NCI-H146 treated with DMSO at 0.1 percent for 48 hours (cell line): Measurements from ENCODE around the gene CNR2.
"Not testable (repeated sequence)": the region's sequence is repeated elsewhere in the genome, so short reads cannot be mapped to it uniquely, and the experiment has no call there.

Experiments used
- DNase-seq: peaks from one replicate; lab custom pipeline; 2025; ENCODE audit not compliant: unreplicated experiment; lab: John Stamatoyannopoulos, UW

The CNR2 gene

GRCh38 chr1:23916209-23917131, 3.3 kb upstream of the CNR2 start:
- peak; percentile 38 for DNase-seq

DNA sequence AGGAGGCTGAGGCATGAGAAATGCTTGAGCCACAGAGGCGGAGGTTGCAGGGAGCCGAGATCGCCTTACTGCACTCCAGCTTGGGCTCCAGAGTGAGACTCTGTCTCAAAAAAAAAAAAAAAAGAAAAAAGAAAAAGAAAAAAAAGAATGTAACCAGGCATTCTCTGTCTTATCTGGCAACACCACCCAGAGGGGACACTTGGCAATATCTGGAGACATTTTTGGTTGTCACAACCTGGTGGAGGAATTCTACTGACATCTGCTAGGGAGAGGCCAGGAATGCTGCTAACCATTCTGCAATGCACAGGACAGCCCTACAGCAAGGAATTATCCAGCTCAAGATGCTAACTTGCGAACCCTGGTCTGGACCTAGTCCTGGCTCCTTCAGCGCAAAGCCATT, 2.3 kb upstream of the CNR2 start:
- no peak for DNase-seq

DNA sequence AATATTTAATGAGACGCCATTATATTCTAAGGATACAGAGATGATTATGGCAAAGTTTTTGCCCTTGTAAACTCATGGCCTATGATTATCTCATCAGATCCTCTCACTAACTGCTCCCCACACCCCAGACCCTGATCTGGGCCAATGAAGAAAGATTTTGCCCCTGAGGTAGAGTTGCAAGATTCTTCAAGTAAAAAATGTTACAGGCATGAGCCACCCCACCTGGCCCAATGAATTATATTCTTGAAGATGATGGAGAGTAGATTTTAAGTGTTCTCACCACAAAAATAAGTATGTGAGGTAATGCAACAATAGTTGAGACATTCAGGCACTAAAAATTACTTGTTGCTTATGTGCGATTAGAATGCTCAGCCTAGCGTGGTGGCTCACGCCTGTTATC, 1.8 kb upstream of the CNR2 start:
- no peak for DNase-seq

GRCh38 chr1:23911921-23912320, 1.2 kb downstream of the CNR2 start:
- no peak for DNase-seq

GRCh38 chr1:23910553-23911246, 2.5 kb downstream of the CNR2 start:
- DNase-seq: no peak

DNA sequence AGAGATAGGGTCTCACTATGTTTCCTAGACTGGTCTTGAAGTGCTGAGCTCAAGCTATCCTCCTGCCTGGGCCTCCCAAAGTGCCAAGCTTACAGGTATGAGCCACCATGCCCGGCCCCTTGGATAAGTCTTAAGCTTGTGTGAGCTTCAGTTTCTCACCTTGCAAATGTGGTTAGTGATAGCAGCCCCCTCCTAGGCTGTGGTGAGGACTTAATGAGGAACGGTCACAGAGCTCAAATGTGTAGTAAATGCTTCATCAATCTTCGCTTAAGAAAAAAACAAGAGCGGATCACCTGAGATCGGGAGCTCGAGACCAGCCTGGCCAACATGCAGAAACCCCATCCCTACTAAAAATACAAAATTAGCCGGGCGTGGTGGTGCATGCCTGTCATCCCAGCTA, 3.0 kb downstream of the CNR2 start:
- no peak for DNase-seq

DNA sequence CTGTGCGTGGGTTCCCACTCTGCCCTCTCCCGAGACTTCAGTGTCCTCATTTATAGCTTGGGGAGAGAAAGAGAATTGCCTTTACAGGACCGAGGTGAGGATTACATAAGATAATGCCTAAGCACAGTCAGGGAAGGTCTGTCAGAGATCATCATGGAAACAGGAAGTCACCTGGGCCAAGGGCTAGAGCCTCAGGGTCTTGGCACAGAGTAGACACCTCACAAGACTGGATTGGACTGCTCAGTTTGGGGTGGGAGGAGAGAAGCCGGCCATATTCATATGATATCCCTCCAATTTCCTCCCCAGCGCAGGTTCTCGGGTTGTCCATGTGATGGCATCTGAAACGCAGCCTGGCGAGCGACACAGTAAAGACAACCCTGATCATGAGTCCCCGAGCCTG, 3.8 kb downstream of the CNR2 start:
- no peak for DNase-seq

DNA sequence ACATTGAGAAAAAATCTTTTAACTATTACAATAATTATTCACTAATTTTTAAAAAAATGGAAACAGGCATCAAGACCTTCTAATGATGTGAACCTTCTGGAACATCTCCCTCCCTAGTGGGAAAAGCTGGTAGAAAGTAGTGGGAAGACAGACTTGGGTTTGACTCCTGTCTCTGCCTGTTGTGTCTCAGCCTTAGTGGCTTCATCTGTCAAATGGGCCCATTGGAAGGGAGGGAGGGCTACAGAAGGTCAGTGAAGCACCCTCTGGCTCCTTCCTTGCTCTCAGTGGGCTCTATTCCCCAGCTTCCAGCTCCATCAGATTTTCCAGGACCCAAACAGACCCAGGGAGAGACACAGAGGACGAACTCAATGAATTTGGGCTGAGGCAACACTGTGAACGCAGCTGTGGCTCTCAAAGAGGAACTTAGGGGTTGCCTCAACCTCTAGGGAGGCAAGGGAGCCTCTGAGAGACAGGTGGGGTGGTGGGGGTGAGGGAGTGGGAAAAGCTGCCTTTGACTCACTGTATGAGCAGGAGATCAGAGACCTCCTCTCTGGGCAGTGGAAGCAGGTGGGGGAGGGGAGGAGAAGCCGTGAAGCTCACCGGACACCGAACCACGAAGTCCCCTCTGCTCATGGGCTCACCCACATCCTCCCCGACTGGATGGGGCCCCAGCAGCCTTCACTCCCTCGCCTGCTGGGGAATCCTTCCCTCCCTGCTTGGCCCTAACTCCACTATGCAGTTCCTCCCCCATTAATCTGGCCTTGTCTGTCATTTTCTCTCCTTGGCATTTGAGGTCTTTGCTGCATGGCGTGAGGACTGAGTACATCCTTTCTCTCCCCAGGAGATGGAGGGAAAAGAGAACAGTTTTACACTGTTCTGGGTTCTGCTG, 4.5 kb downstream of the CNR2 start:
- no peak for DNase-seq

GRCh38 chr1:23906731-23907130, 6.4 kb downstream of the CNR2 start:
- DNase-seq: no peak

GRCh38 chr1:23905461-23906025, 7.6 kb downstream of the CNR2 start:
- no peak for DNase-seq

- DNase-seq: no peak
Measured at GRCh38 chr1:23904748-23905357, 8.3 kb downstream of the CNR2 start.

- DNase-seq: no peak
Measured at GRCh38 chr1:23903754-23904153, 9.4 kb downstream of the CNR2 start.

- DNase-seq: no peak
Measured at GRCh38 chr1:23902321-23903278, 10.6 kb downstream of the CNR2 start.

GRCh38 chr1:23900017-23900416, 13.1 kb downstream of the CNR2 start:
- DNase-seq: not testable (repeated sequence)

GRCh38 chr1:23899070-23899469, 14.1 kb downstream of the CNR2 start:
- no peak for DNase-seq

GRCh38 chr1:23897083-23897482, 16.1 kb downstream of the CNR2 start:
- DNase-seq: no peak

DNA sequence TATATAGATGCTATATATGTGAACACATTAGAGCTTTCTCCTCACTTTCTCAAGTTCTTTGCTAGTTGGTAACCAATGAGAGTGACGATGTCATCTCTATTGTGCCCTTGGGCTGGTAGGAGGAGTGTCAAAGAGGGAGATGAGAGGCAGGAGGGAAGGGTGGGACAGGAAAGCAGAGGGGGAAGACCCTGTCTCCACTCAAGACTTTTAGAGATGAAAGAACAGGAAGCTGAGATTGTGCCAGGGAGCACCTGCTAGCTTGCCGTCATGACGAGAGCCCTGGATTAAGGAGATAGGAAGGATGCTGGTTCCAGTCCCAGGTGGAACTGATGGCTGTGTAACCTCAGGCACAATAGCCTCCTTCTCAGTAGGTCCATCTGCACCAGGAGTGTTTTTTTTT, 16.7 kb downstream of the CNR2 start:
- no peak for DNase-seq

DNA sequence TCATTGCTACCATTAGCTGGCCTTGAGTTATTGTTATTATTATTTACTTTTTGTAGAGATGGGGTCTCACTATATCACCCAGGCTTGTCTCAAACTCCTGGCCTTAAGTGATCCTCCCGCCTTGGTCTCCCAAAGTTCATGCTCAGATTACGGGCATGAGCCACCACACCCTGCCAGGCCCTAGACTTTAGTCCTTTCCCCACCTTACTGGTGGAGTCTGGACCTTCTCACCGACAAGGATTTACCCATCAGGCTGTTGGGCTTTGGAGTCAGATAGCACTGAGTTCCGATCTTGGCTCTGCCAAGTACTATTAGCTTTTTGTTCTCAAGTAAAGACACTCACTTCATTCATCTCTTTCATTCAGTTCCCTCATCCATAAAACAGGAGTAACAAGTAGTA, 17.2 kb downstream of the CNR2 start:
- no peak for DNase-seq

DNA sequence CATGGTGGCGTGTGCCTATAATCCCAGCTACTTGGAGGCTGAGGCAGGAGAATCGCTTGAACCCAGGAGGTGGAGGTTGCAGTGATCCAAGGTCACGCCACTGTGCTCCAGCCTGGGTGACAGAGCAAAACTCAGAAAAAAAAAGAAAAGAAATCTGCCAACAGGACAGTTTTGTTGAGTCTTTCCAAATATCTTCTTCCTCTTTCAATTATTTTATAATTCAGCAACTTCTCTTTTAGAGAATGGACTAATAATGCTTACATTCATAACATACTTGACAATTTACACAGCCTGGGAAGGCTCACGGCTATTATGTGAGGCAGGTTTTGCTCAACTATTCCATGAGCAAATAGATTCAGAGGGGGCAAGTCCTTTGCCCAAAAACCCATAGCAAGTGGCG, 18.1 kb downstream of the CNR2 start:
- no peak for DNase-seq

GRCh38 chr1:23889074-23889473, 24.1 kb downstream of the CNR2 start:
- DNase-seq: no peak
